Fibroblast of peridontal ligament (primary cell): ENCODE results near the gene CDK11B.

Experiments
- DNase-seq: peaks from one replicate; pipeline ENCODE4 v3.0.0-alpha.2; 2010; ENCODE audit errors: extremely low read depth

The CDK11B gene

GRCh38 chr1:1615256-1616044 lies 43.4 kb downstream of the CDK11B start, which contains the start of gene MIB2:
TSS of gene MIB2 (plus strand) at chr1:1615500. CDS start at chr1:1623453, 7,953 bp downstream.
- peak; percentile 93 for DNase-seq

GRCh38 chr1:1614954-1615255 lies 43.9 kb downstream of the CDK11B start:
- DNase-seq: no peak

GRCh38 chr1:1614204-1614953 lies 44.4 kb downstream of the CDK11B start:
- peak; percentile 82 for DNase-seq

GRCh38 chr1:1613509-1614082 lies 45.2 kb downstream of the CDK11B start:
- DNase-seq: no peak

GRCh38 chr1:1612104-1612400 lies 46.8 kb downstream of the CDK11B start:
- DNase-seq: no peak

GRCh38 chr1:1610796-1611195 lies 48.0 kb downstream of the CDK11B start:
- no peak for DNase-seq

- DNase-seq: no peak
These were observed 48.9 kb downstream of the CDK11B start for GRCh38 chr1:1609822-1610485.

- DNase-seq: no peak
These were observed 52.6 kb downstream of the CDK11B start for GRCh38 chr1:1606232-1606631.

GRCh38 chr1:1605724-1606123 lies 53.1 kb downstream of the CDK11B start:
- DNase-seq: no peak

- no peak for DNase-seq
These were observed 53.7 kb downstream of the CDK11B start for GRCh38 chr1:1605034-1605591.

GRCh38 chr1:1604374-1605033 lies 54.3 kb downstream of the CDK11B start:
- DNase-seq: no peak

- DNase-seq: no peak
These were observed 55.0 kb downstream of the CDK11B start for GRCh38 chr1:1603671-1604373.

- no peak for DNase-seq
These were observed 55.8 kb downstream of the CDK11B start for GRCh38 chr1:1602968-1603506.

GRCh38 chr1:1602304-1602967 lies 56.4 kb downstream of the CDK11B start:
- DNase-seq: no peak

- no peak for DNase-seq
These were observed 57.1 kb downstream of the CDK11B start for GRCh38 chr1:1601564-1602303.

GRCh38 chr1:1600861-1601563 lies 57.8 kb downstream of the CDK11B start:
- DNase-seq: no peak

- DNase-seq: no peak
These were observed 58.6 kb downstream of the CDK11B start, which contains the start of gene FNDC10 for GRCh38 chr1:1599935-1600860. TSS of gene FNDC10 (minus strand) at chr1:1600135. CDS start at chr1:1600015, 120 bp downstream.
